Measurements from ENCODE around the gene RAP2A. TPM values are rescaled to one million over a fixed set of nuclear protein-coding genes. Genes with fewer than 3 reads are reported as not detected.

Gene RAP2A
- total and polyA plus RNA-seq, 12 donors = 3.6 to 37.9 (median 22.2) TPM

- Histone ChIP-seq H3K27ac (no peak overlapping the region), H3K27me3 (no peaks in the 10 kb centered on the region), H3K9me3 (replicated peaks in 1 of 3) (peaks cover 0 to 4% (median 0%) of the 10 kb centered on the region in 3 donors), H3K36me3 (replicated peaks in 1 of 2) (no peaks in the 10 kb centered on the region), H3K4me3 (no peak overlapping the region), H3K4me1 (replicated peaks in 1 of 2) (no peaks in the 10 kb centered on the region)
- intact Hi-C loops (cut with DNase I) = no loop called here
- WGBS, 4 donors = 70 to 89% (median 88%) methylated on average over 3 of the region's 3 CpGs
- DNase-seq = no peak
- no peak for TF ChIP-seq POLR2A (IDR thresholded peaks at IDR 0.05)
- TF ChIP-seq CTCF (IDR thresholded peaks at IDR 0.05) = no peak
These were observed 78.8 kb downstream of the RAP2A start for GRCh38 chr13:97512732-97513131.

GRCh38 chr13:97515643-97516042 lies 81.7 kb downstream of the RAP2A start:
- Histone ChIP-seq H3K9me3 (replicated peaks in 1 of 3) (peaks cover 0 to 4% (median 0%) of the 10 kb centered on the region in 3 donors), H3K27me3 (no peaks in the 10 kb centered on the region), H3K4me1 (replicated peaks in 1 of 2) (no peaks in the 10 kb centered on the region), H3K27ac (no peak overlapping the region), H3K4me3 (no peak overlapping the region), H3K36me3 (replicated peaks in 1 of 2) (no peaks in the 10 kb centered on the region)
- 82 to 96% (median 90%) methylated on average over 1 of the region's 1 CpG for WGBS, 4 donors
- no peak for DNase-seq
- intact Hi-C loops (cut with DNase I) = no loop called here
- no peak for TF ChIP-seq CTCF (IDR thresholded peaks at IDR 0.05)
- no peak for TF ChIP-seq POLR2A (IDR thresholded peaks at IDR 0.05)

- H3K4me1 ChIP-seq (replicated peaks in 1 of 2) = no peaks in the 10 kb centered on the region
- H3K4me3 ChIP-seq = no peak overlapping the region
- H3K27ac ChIP-seq = no peak overlapping the region
- DNase-seq = no peak
- TF ChIP-seq POLR2A (IDR thresholded peaks at IDR 0.05) (no peak), CTCF (IDR thresholded peaks at IDR 0.05) (no peak)
- intact Hi-C loops (cut with DNase I) = no loop called here
- WGBS, 4 donors = 56 to 71% (median 63%) methylated on average over 1 of the region's 1 CpG
- no peaks in the 10 kb centered on the region for H3K9me3 ChIP-seq (replicated peaks in 1 of 3)
- H3K27me3 ChIP-seq = no peaks in the 10 kb centered on the region
- no peaks in the 10 kb centered on the region for H3K36me3 ChIP-seq (replicated peaks in 1 of 2)
These were observed 84.0 kb downstream of the RAP2A start for GRCh38 chr13:97517967-97518366.

Small RNA genes lying within 50 kb of the gene (small RNA-seq; reads per million reads assigned to genes)
- gene AL442067.1 = 0 reads per million in 2 donors

Other genes with a start within 250 kb of the RAP2A start
- 100 to 1,000 TPM in 8 of 9 donors, 10 to 100 TPM in 1; 56.2 to 250 (median 143) TPM for gene MBNL2, start 211.8 kb upstream of the RAP2A start, total RNA-seq
- 100 to 1,000 TPM in 1 of 3 donors, 10 to 100 TPM in 2; 29.2 to 119 (median 40.2) TPM for gene MBNL2, start 211.8 kb upstream of the RAP2A start, polyA plus RNA-seq

All from adrenal gland (tissue), 12 donors.